HepG2 (cell line): ENCODE results near the gene LRRC45. TPM values are rescaled to one million over a fixed set of nuclear protein-coding genes. Genes with fewer than 3 reads are reported as not detected.

Experiments
- CENPX ChIP-seq: sonication (generic); formaldehyde crosslinking; IDR thresholded peaks from 2 replicates; pipeline ENCODE4 v1.9.0; 2021; ENCODE audit warnings: mild to moderate bottlenecking, missing genetic modification reagents, moderate library complexity
- CHD2 ChIP-seq: IDR thresholded peaks from 2 replicates; pipeline ENCODE4 v1.6.1; 2011; ENCODE audit warnings: low read depth, low read length, improper control_type of control experiment
- ELF1 ChIP-seq: sonication (generic); formaldehyde crosslinking; IDR thresholded peaks from 2 replicates; pipeline ENCODE4 v1.4.0; 2020; ENCODE audit warnings: missing genetic modification reagents
- HDAC6 ChIP-seq: fragments of 200-600 bp; sonication (generic); IDR thresholded peaks from 2 replicates; pipeline ENCODE4 v1.7.0; 2017; ENCODE audit warnings: mild to moderate bottlenecking, antibody characterized with exemption, low read length, low read depth
- IRX3 ChIP-seq: sonication (generic); formaldehyde crosslinking; IDR thresholded peaks from 2 replicates; pipeline ENCODE4 v1.8.1; 2023; ENCODE audit warnings: mild to moderate bottlenecking, low read depth, missing genetic modification reagents, borderline replicate concordance
- JUNB ChIP-seq: sonication (generic); formaldehyde crosslinking; IDR thresholded peaks from 2 replicates; pipeline ENCODE4 v1.8.0; 2022; ENCODE audit warnings: missing genetic modification reagents, mild to moderate bottlenecking, borderline replicate concordance
- MAFG ChIP-seq: sonication (generic); formaldehyde crosslinking; IDR thresholded peaks from 2 replicates; pipeline ENCODE4 v1.5.1; 2020; ENCODE audit warnings: mild to moderate bottlenecking, missing genetic modification reagents
- NFIB ChIP-seq: sonication (generic); formaldehyde crosslinking; IDR thresholded peaks from 2 replicates; pipeline ENCODE4 v1.9.0; 2021; ENCODE audit warnings: missing genetic modification reagents, mild to moderate bottlenecking, borderline replicate concordance
- NKX3-1 ChIP-seq: sonication (generic); formaldehyde crosslinking; IDR thresholded peaks from 2 replicates; pipeline ENCODE4 v1.5.0; 2020; ENCODE audit warnings: missing genetic modification reagents
- NR1H2 ChIP-seq: sonication (generic); formaldehyde crosslinking; IDR thresholded peaks from 2 replicates; pipeline ENCODE4 v1.8.1; 2022; ENCODE audit warnings: low read depth, missing genetic modification reagents, borderline replicate concordance
- RNF2 ChIP-seq: fragments of 450-650 bp; conservative IDR thresholded peaks from 2 replicates; pipeline ENCODE4 v1.6.1; 2016; ENCODE audit warnings: low read depth
- TP53 ChIP-seq: sonication (generic); formaldehyde crosslinking; conservative IDR thresholded peaks from 2 replicates; pipeline ENCODE4 v1.4.0; 2020; ENCODE audit warnings: missing genetic modification reagents
- ZNF124 ChIP-seq: sonication (generic); formaldehyde crosslinking; IDR thresholded peaks from 2 replicates; pipeline ENCODE4 v1.4.0; 2020; ENCODE audit warnings: missing genetic modification reagents
- ZNF563 ChIP-seq: sonication (generic); formaldehyde crosslinking; IDR thresholded peaks from 2 replicates; pipeline ENCODE4 v1.8.0; 2022; ENCODE audit warnings: mild to moderate bottlenecking, moderate library complexity, missing genetic modification reagents
- polyA plus RNA-seq, 8 experiments: library from polyadenylated mRNA; depleted of rRNA in 3 of 8; stranded (reverse) in 7 of 8; unstranded in 1 of 8; fragments of >200 nt; fragmentation: Illumina TruSeq in 4 of 8; extraction: Trizol in 4 of 8; gene quantifications; 2 replicates each; pipeline versions ENCODE4 v1.2.1 to v1.2.3, GENCODE V29; 2011 to 2016; ENCODE audit warnings: low read depth in 4 of 8, missing spikeins in 1 of 8, mixed read lengths in 1 of 8; ENCODE audit not compliant: insufficient read depth in 1 of 8
- total RNA-seq, 5 experiments: library from RNA; depleted of rRNA; stranded (reverse); fragments of >200 nt; fragmentation: Illumina TruSeq; extraction: Trizol; gene quantifications; 2 replicates each; pipeline ENCODE4 v1.2.3, GENCODE V29; 2016; ENCODE audit warnings: low read depth in 1 of 5
- TF ChIP-seq, protein P1 (sequence below): sonication (generic); formaldehyde crosslinking; IDR thresholded peaks from 2 replicates; pipeline ENCODE4 v1.4.0; 2020; ENCODE audit warnings: mild to moderate bottlenecking, low read depth, missing genetic modification reagents
- TF ChIP-seq, protein P2 (sequence below): sonication (generic); formaldehyde crosslinking; IDR thresholded peaks from 2 replicates; pipeline ENCODE4 v1.5.0; 2020; ENCODE audit warnings: missing genetic modification reagents
- TF ChIP-seq, protein P3 (sequence below): sonication (generic); formaldehyde crosslinking; IDR thresholded peaks from 2 replicates; pipeline ENCODE4 v1.4.0; 2020; ENCODE audit warnings: missing genetic modification reagents
- TF ChIP-seq, protein P4 (sequence below): sonication (generic); formaldehyde crosslinking; IDR thresholded peaks from 2 replicates; pipeline ENCODE4 v1.8.0; 2022; ENCODE audit warnings: low read depth, missing genetic modification reagents
- TF ChIP-seq, protein P5 (sequence below), 2 experiments: sonication (generic) in 1 of 2; formaldehyde crosslinking in 1 of 2; IDR thresholded peaks; 2 replicates each; pipeline versions ENCODE4 v1.4.0 to v1.6.1; 2018 to 2020; ENCODE audit warnings: missing genetic modification reagents in 2 of 2, borderline replicate concordance in 1 of 2, low read depth in 1 of 2, mild to moderate bottlenecking in 1 of 2, missing biosample characterization in 1 of 2
- TF ChIP-seq, protein P6 (sequence below): sonication (generic); formaldehyde crosslinking; conservative IDR thresholded peaks from 2 replicates; pipeline ENCODE4 v1.4.0; 2020; ENCODE audit warnings: missing genetic modification reagents

Gene LRRC45
- total and polyA plus RNA-seq, 2 of the 13 experiments (the other 11 are each of a cell fraction or from before 2014, with no cell fraction given), result 11.6 to 48.1 TPM

DNA sequence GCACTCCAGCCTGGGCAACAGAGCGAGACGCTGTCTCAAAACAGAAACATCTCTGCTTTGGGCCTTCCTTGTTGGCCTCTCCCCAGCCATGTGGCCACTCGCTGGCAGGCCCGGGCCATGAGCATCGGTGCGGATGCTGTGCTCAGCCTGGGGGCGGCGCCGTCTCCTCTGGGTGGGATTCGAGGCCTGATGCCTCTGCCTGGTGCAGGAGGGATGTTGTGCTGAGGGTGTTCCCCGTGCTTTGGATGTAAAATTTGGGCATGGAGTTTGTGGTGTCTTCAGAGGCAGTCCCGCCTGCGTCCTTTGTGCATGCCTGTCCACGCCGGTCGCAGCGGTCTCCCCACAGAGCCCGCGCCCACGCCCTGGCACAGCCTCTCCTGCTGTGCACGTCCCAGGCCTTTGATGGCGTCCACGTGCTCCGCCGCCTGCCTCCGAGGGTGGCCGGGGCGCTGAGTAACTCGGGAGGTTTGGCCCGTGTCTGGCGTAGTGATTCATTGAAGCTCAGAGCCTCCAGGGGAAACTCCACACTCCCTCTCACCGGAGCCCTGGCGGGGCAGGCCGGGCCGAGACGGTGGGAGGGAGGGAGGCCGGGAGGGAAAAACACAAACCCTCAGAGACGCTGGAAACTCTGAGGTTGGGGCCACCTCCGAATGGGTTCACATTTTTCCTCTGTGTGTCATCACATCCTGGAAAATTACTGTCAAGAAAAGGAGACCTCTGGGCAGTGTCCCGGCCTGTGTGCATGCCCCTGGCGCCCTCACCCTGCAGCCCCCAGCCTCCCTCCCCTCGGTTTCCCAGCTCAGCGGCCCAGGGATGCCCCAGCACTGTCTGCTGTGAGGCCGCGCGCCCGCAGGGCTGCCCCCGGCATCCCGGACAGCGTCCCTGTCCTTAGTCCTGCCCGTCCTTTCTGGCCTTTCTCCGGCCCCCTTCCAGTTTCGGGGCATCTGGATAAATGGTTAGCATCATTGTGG lies 19.4 kb upstream of the LRRC45 start (continued):
- TF ChIP-seq IRX3 (no peak), RNF2 (peak; percentile 78; the same call in 1 of the 2 replicates), ZNF124 (CRISPR knock-in tag) (no peak; the same call in 1 of the 2 replicates), NKX3-1 (peak; percentile 84), CENPX (CRISPR knock-in tag) (no peak), CHD2 (0 out of 2 replicates have a peak, but pooled peaks have one; percentile 18), NFIB (CRISPR knock-in tag) (no peak), JUNB (CRISPR knock-in tag) (0 out of 2 replicates have a peak, but pooled peaks have one; percentile 20), ZNF563 (CRISPR knock-in tag) (no peak), HDAC6 (no peak), TP53 (CRISPR knock-in tag) (peak; percentile 65; the same call in 1 of the 2 replicates), MAFG (no peak), ELF1 (CRISPR knock-in tag) (peak; percentile 48), NR1H2 (CRISPR knock-in tag) (no peak)
- TF ChIP-seq, protein P1, sequence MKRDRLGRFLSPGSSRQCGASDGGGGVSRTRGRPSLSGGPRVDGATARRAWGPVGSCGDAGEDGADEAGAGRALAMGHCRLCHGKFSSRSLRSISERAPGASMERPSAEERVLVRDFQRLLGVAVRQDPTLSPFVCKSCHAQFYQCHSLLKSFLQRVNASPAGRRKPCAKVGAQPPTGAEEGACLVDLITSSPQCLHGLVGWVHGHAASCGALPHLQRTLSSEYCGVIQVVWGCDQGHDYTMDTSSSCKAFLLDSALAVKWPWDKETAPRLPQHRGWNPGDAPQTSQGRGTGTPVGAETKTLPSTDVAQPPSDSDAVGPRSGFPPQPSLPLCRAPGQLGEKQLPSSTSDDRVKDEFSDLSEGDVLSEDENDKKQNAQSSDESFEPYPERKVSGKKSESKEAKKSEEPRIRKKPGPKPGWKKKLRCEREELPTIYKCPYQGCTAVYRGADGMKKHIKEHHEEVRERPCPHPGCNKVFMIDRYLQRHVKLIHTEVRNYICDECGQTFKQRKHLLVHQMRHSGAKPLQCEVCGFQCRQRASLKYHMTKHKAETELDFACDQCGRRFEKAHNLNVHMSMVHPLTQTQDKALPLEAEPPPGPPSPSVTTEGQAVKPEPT (CRISPR knock-in tag), result 0 out of 2 replicates have a peak, but pooled peaks have one; percentile 26
- TF ChIP-seq, protein P2, sequence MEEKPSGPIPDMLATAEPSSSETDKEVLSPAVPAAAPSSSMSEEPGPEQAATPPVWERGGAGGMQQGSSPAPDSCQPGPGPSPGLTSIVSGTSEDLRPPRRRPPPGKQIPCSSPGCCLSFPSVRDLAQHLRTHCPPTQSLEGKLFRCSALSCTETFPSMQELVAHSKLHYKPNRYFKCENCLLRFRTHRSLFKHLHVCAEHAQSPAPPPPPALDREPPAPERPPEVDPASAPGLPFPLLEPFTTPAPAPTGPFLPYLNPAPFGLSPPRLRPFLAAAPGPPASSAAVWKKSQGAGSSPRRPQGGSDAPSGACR (CRISPR knock-in tag), result peak; percentile 16
- TF ChIP-seq, protein P3, sequence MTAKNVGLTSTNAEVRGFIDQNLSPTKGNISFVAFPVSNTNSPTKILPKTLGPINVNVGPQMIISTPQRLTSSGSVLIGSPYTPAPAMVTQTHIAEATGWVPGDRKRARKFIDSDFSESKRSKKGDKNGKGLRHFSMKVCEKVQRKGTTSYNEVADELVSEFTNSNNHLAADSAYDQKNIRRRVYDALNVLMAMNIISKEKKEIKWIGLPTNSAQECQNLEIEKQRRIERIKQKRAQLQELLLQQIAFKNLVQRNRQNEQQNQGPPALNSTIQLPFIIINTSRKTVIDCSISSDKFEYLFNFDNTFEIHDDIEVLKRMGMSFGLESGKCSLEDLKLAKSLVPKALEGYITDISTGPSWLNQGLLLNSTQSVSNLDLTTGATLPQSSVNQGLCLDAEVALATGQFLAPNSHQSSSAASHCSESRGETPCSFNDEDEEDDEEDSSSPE (CRISPR knock-in tag), result peak; percentile 63
- TF ChIP-seq, protein P4, sequence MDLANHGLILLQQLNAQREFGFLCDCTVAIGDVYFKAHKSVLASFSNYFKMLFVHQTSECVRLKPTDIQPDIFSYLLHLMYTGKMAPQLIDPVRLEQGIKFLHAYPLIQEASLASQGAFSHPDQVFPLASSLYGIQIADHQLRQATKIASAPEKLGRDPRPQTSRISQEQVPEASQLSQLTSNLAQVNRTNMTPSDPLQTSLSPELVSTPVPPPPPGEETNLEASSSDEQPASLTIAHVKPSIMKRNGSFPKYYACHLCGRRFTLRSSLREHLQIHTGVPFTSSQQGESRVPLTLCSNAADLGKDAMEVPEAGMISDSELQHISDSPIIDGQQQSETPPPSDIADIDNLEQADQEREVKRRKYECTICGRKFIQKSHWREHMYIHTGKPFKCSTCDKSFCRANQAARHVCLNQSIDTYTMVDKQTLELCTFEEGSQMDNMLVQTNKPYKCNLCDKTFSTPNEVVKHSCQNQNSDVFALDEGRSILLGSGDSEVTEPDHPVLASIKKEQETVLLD, result 0 out of 2 replicates have a peak, but pooled peaks have one; percentile 19
- TF ChIP-seq, protein P5, sequence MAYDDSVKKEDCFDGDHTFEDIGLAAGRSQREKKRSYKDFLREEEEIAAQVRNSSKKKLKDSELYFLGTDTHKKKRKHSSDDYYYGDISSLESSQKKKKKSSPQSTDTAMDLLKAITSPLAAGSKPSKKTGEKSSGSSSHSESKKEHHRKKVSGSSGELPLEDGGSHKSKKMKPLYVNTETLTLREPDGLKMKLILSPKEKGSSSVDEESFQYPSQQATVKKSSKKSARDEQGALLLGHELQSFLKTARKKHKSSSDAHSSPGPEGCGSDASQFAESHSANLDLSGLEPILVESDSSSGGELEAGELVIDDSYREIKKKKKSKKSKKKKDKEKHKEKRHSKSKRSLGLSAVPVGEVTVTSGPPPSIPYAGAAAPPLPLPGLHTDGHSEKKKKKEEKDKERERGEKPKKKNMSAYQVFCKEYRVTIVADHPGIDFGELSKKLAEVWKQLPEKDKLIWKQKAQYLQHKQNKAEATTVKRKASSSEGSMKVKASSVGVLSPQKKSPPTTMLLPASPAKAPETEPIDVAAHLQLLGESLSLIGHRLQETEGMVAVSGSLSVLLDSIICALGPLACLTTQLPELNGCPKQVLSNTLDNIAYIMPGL (CRISPR knock-in tag; IDR thresholded peaks at IDR 0.05; ENCODE audit: borderline replicate concordance in 1 of 2, low read depth in 1 of 2), result peak; percentile 32 to 59; a peak in 3 of 4 replicates
- TF ChIP-seq, protein P6, sequence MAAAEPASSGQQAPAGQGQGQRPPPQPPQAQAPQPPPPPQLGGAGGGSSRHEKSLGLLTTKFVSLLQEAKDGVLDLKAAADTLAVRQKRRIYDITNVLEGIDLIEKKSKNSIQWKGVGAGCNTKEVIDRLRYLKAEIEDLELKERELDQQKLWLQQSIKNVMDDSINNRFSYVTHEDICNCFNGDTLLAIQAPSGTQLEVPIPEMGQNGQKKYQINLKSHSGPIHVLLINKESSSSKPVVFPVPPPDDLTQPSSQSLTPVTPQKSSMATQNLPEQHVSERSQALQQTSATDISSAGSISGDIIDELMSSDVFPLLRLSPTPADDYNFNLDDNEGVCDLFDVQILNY (CRISPR knock-in tag), result no peak
